GM23338 (cell line): Measurements from ENCODE around the gene ACD.

Source experiments
- CTCF ChIP-seq, 2 experiments: fragments of 200-600 bp in 1 of 2; sonication (generic) in 1 of 2; conservative IDR thresholded peaks; 2 replicates each; pipeline versions ENCODE4 v1.5.1 to v1.6.1; 2016 to 2017; ENCODE audit warnings: antibody characterized with exemption in 2 of 2, low read depth in 2 of 2, mild to moderate bottlenecking in 2 of 2, moderate library complexity in 1 of 2
- EZH2phosphoT487 ChIP-seq: fragments of 200-600 bp; sonication (generic); IDR thresholded peaks from one replicate; pipeline ENCODE4 v1.8.1; 2018; ENCODE audit warnings: antibody characterized with exemption; ENCODE audit not compliant: unreplicated experiment
- JUNB ChIP-seq: IDR thresholded peaks from one replicate; pipeline ENCODE4 v1.6.1; 2016; ENCODE audit warnings: antibody characterized with exemption; ENCODE audit not compliant: unreplicated experiment
- POLR2AphosphoS5 ChIP-seq: IDR thresholded peaks from 2 replicates; pipeline ENCODE4 v1.6.1; 2016; ENCODE audit warnings: antibody characterized with exemption, low read depth
- TF ChIP-seq, protein P1 (sequence below): IDR thresholded peaks from 2 replicates; pipeline ENCODE4 v1.6.1; 2016; ENCODE audit warnings: antibody characterized with exemption

DNA sequence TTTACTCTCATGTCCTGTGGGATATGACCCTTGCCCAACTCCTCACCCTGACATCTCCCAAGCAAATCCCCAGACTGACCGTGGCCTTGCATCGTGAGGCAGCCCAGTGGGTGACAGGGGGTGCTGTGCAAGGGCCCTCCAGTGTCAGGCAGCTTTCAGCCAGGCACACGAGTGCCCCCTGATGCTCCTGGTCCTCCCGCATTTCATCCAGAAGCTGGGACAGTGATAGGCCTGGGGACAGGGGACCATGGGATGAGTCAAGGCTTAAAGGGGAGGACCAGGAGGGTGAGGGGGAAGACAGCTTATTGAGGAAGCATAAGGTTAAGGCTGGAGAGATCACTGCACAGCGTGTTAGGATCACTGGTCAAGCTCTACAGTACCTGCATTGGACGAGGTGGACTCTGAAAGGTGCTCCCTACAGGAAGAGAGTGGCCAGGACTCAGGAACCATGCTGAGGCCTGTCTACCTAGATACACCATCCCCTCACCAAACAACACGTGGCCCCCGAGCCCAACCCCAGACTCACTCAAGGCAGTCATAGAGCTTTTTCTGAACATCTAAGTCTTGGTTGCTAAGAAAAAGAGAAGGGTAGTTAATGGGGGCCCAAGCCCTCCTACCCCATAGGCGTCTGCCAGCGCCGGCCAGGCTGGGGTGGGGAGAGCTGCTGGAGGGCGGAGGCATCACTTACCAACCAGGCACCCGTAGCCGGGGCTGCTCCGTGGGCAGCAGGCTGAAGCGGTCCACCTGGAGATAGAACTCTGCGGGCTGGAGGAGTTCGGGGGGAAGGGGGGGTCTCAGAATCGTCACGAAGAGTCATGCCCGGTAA, 998 bp downstream of the ACD start:
- TF ChIP-seq, protein P1, sequence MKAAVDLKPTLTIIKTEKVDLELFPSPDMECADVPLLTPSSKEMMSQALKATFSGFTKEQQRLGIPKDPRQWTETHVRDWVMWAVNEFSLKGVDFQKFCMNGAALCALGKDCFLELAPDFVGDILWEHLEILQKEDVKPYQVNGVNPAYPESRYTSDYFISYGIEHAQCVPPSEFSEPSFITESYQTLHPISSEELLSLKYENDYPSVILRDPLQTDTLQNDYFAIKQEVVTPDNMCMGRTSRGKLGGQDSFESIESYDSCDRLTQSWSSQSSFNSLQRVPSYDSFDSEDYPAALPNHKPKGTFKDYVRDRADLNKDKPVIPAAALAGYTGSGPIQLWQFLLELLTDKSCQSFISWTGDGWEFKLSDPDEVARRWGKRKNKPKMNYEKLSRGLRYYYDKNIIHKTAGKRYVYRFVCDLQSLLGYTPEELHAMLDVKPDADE: no peak
- TF ChIP-seq POLR2AphosphoS5 (no peak), EZH2phosphoT487 (no peak), CTCF (conservative IDR thresholded peaks at IDR 0.05; ENCODE audit: low read depth in 2 of 2) (no peak), JUNB (no peak)
